Stimulated activated CD8-positive, alpha-beta memory T cell treated with anti-CD3 and anti-CD28 coated beads, Interleukin-15, amount 100 ng/mL, for 48 hours (primary cell): ENCODE measurements around the gene GTF2A2.
"Not testable (repeated sequence)": the region's sequence is repeated elsewhere in the genome, so short reads cannot be mapped to it uniquely, and the experiment has no call there.

Experiments used
- DNase-seq, 2 donors: peaks; one replicate each; pipeline ENCODE4 v3.0.0-alpha.2; 2020; ENCODE audit warnings: low read depth in 2 of 2

The GTF2A2 gene

GRCh38 chr15:59674361-59674877 lies 17.1 kb upstream of the GTF2A2 start:
- DNase-seq, result no peak

- DNase-seq, result no peak
Observed at GRCh38 chr15:59668556-59668955, 11.2 kb upstream of the GTF2A2 start.

GRCh38 chr15:59662260-59662659 lies 4.9 kb upstream of the GTF2A2 start:
- DNase-seq, result no peak

GRCh38 chr15:59659366-59659765 lies 2.1 kb upstream of the GTF2A2 start:
- no peak for DNase-seq

- DNase-seq, result no peak
Observed at GRCh38 chr15:59657635-59658125, 365 bp upstream of the GTF2A2 start.

GRCh38 chr15:59654046-59654445 lies 3.3 kb downstream of the GTF2A2 start:
- no peak for DNase-seq

GRCh38 chr15:59649603-59650002 lies 7.7 kb downstream of the GTF2A2 start:
- no peak for DNase-seq

- DNase-seq, result no peak
Observed at GRCh38 chr15:59647085-59647484, 10.2 kb downstream of the GTF2A2 start.

- DNase-seq, result no peak
Observed at GRCh38 chr15:59646277-59646676, 11.0 kb downstream of the GTF2A2 start.

GRCh38 chr15:59645812-59646211 lies 11.5 kb downstream of the GTF2A2 start:
- DNase-seq, result not testable (repeated sequence)

GRCh38 chr15:59644756-59645155 lies 12.6 kb downstream of the GTF2A2 start:
- DNase-seq, result no peak

- DNase-seq, result no peak
Observed at GRCh38 chr15:59642351-59642750, 15.0 kb downstream of the GTF2A2 start.

GRCh38 chr15:59637507-59637906 lies 19.8 kb downstream of the GTF2A2 start:
- DNase-seq, result not testable (repeated sequence)

GRCh38 chr15:59636184-59636583 lies 21.1 kb downstream of the GTF2A2 start:
- DNase-seq, result no peak

GRCh38 chr15:59632714-59633113 lies 24.6 kb downstream of the GTF2A2 start:
- no peak for DNase-seq

GRCh38 chr15:59622289-59622688 lies 35.0 kb downstream of the GTF2A2 start:
- peak; percentile 42 to 58 for DNase-seq

GRCh38 chr15:59618406-59618805 lies 38.9 kb downstream of the GTF2A2 start:
- DNase-seq, result no peak

GRCh38 chr15:59616379-59616778 lies 40.9 kb downstream of the GTF2A2 start:
- DNase-seq, result no peak

- no peak for DNase-seq
Observed at GRCh38 chr15:59615661-59616060, 41.7 kb downstream of the GTF2A2 start.

GRCh38 chr15:59614153-59614552 lies 43.2 kb downstream of the GTF2A2 start:
- DNase-seq, result no peak

- DNase-seq, result no peak
Observed at GRCh38 chr15:59611276-59612260, 45.7 kb downstream of the GTF2A2 start, which contains the start of gene GCNT3. Gene GCNT3 (plus strand): TSS chr15:59611783. CDS start chr15:59618239, 6,456 bp downstream.

- no peak for DNase-seq
Observed at GRCh38 chr15:59609730-59610712, 47.3 kb downstream of the GTF2A2 start.
